Body of pancreas (tissue), 4 donors: ENCODE results near the gene LBH.

Experiments
- CTCF ChIP-seq, 7 experiments: fragments of 450-650 bp in 4 of 7; fragments of 200-600 bp in 3 of 7; sonication (generic) in 3 of 7; IDR thresholded peaks; one replicate each; pipeline ENCODE4 v1.5.1; 2016 to 2019; ENCODE audit warnings: antibody characterized with exemption in 7 of 7
- POLR2A ChIP-seq, 3 donors: fragments of 450-650 bp; IDR thresholded peaks; one replicate each; pipeline ENCODE4 v1.6.1; 2016; ENCODE audit warnings: antibody characterized with exemption in 3 of 3, mild to moderate bottlenecking in 2 of 3

DNA sequence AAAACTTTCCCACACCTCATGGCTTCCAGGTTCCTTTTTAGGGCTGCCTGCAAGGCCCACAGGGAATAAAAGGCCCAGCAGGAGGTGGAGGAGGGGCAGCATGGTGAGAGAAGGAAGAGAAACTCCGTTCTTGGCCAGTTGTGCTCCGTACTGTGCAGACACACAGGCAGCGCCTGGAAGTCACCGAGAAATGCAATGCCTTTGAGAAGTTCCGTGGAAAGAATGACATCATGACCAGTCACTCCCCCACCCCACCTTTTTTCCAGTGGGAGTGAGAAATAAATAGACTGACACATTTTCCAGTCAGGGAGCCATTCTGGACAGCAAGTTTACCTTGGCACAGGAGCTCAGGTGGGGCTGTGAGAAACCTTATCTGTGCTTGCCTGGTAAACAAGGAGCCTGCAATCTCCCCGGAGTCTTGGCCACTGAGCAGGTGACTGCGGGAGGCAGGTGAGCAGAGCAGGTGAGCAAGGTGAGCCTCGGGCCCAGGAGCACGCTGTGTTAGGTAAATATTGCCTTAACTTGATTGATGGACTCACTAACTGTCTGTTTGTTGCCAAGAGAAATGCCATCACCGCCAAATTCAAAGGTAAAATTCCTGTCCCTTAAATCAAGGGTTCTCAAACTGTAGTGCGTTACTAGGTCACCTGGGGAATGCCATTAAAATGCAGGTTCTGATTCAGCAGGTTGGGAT is 13.5 kb upstream of the LBH start:
- TF ChIP-seq POLR2A (IDR thresholded peaks at IDR 0.05) (peak in 2 of 3 donors; percentile 82 to 89), CTCF (IDR thresholded peaks at IDR 0.05) (no peak)
